ENCODE results near the gene MSH5. TPM values are rescaled to one million over a fixed set of nuclear protein-coding genes. Genes with fewer than 3 reads are reported as not detected.

Gene MSH5
- total RNA-seq, 1 experiment from 2014 or later = 22.4 TPM

DNA sequence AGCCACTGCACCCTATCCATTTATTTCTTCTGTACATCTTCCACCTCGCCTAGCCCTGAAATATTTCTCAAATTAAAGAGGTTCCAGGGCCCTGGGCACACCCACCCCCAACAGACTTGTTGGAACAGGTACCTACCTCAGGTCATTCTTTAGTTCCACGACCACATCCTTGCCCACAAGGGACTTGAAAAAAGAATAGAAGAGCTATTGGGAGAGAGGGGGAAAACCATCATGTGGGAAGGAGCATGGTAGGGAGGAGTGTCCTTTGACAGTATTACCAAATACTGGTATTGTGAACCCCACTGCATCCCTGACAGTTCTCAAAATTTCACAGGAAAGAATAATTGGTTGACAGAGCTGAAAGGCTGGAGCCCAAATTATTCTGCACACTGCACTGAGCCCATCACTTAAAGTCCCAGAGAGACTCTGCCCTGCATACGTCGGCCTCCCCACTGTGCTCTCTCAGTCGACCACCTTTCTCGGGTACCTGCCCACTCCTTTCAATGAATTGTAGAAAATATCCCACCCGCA lies 66.2 kb downstream of the MSH5 start:
- peaks cover 7% of the 10 kb centered on the region for H3K23me2 ChIP-seq (ENCODE audit: insufficient read length, low read depth, low read length, poor library complexity, severe bottlenecking)
- peaks cover 4% of the 10 kb centered on the region; the same call in 1 of the 2 replicates for H3K79me2 ChIP-seq (ENCODE audit: insufficient read depth, low read length)
- no peak overlapping the region; the same call in 1 of the 2 replicates for H3K4ac ChIP-seq (ENCODE audit: low read depth, low read length)
- H2BK120ac ChIP-seq (ENCODE audit: low read depth, low read length, poor library complexity, severe bottlenecking) = no peak overlapping the region
- H4K91ac ChIP-seq (ENCODE audit: insufficient read length, low read depth, low read length) = no peak overlapping the region
- H3K27ac ChIP-seq (ENCODE audit: insufficient read length, low read depth, low read length) = peak overlapping the region; percentile 18
- H3K18ac ChIP-seq (ENCODE audit: insufficient read length, low read depth, low read length) = peak overlapping the region; percentile 71
- no peaks in the 10 kb centered on the region for H4K20me1 ChIP-seq (ENCODE audit: control insufficient read depth, insufficient read depth, insufficient read length)
- H3K56ac ChIP-seq (ENCODE audit: insufficient read length, low read depth, low read length) = no peak overlapping the region
- H3K79me1 ChIP-seq (ENCODE audit: insufficient read depth, low read depth, low read length, poor library complexity, severe bottlenecking) = peaks cover 10% of the 10 kb centered on the region
- no peaks in the 10 kb centered on the region for H3K27me3 Mint-ChIP-seq (ENCODE audit: low read depth)
- H4K5ac ChIP-seq (ENCODE audit: insufficient read length, low read depth, low read length) = no peak overlapping the region
- H3T11ph ChIP-seq (ENCODE audit: low read length) = no peak overlapping the region
- H3K4me2 ChIP-seq (ENCODE audit: insufficient read depth, insufficient read length, low read length) = peak overlapping the region; percentile 82
- H3K9me3 Mint-ChIP-seq = no peaks in the 10 kb centered on the region
- peaks cover 6 to 37% (median 29%) of the 10 kb centered on the region in 3 experiments; a peak in 6 of 7 replicates for H3K36me3 Mint-ChIP-seq (ENCODE audit: insufficient read depth in 1 of 3, low read depth in 3 of 3)
- peak overlapping the region; percentile 97 for H3K4me3 Mint-ChIP-seq
- peaks cover 3 to 11% of the 10 kb centered on the region in 2 experiments; a peak in 3 of 4 replicates for H3K4me1 Mint-ChIP-seq
- no peak for DNase-seq
- no peak overlapping the region for H2BK12ac ChIP-seq (ENCODE audit: insufficient read length, low read depth, low read length)
- peak overlapping the region; percentile 90 for H3K9ac ChIP-seq (ENCODE audit: extremely low read depth, insufficient read length, low read length)
- no peak overlapping the region for H2BK20ac ChIP-seq (ENCODE audit: low read depth, low read length, poor library complexity, severe bottlenecking)
- WGBS (ENCODE audit: extremely low coverage, insufficient read length, low lambda C conversion rate) = no CpG with 5 or more reads among the region's 7 CpGs
- H3K27ac Mint-ChIP-seq = peak overlapping the region; percentile 94 to 98 (median 94)
- H3K27me3 ChIP-seq (ENCODE audit: insufficient read depth, low read length) = no peaks in the 10 kb centered on the region
- no peak overlapping the region for H2AK5ac ChIP-seq (ENCODE audit: insufficient read length, low read length)
- H3K14ac ChIP-seq (ENCODE audit: insufficient read depth, low read length) = peak overlapping the region; percentile 49; the same call in 1 of the 2 replicates
- H3K4me1 ChIP-seq (ENCODE audit: insufficient read depth, low read length) = no peaks in the 10 kb centered on the region
- H3K9me3 ChIP-seq (ENCODE audit: control insufficient read depth, low read depth, low read length) = no peaks in the 10 kb centered on the region
- H2AFZ ChIP-seq (ENCODE audit: low read length) = no peak overlapping the region
- no peak overlapping the region for H2BK15ac ChIP-seq (ENCODE audit: low read depth, low read length)
- no peak overlapping the region for H3K23ac ChIP-seq (ENCODE audit: insufficient read length, low read depth, low read length)
- no peak overlapping the region for H2BK5ac ChIP-seq (ENCODE audit: insufficient read length, low read length)
- TF ChIP-seq, protein P1, sequence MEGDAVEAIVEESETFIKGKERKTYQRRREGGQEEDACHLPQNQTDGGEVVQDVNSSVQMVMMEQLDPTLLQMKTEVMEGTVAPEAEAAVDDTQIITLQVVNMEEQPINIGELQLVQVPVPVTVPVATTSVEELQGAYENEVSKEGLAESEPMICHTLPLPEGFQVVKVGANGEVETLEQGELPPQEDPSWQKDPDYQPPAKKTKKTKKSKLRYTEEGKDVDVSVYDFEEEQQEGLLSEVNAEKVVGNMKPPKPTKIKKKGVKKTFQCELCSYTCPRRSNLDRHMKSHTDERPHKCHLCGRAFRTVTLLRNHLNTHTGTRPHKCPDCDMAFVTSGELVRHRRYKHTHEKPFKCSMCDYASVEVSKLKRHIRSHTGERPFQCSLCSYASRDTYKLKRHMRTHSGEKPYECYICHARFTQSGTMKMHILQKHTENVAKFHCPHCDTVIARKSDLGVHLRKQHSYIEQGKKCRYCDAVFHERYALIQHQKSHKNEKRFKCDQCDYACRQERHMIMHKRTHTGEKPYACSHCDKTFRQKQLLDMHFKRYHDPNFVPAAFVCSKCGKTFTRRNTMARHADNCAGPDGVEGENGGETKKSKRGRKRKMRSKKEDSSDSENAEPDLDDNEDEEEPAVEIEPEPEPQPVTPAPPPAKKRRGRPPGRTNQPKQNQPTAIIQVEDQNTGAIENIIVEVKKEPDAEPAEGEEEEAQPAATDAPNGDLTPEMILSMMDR (conservative IDR thresholded peaks at IDR 0.05) = no peak
- no peak overlapping the region for H4K8ac ChIP-seq (replicated peaks; ENCODE audit: insufficient read length, low read depth, low read length)
